ENCODE results near the gene PTPN22.

PTPN22 gene

GRCh38 chr1:113834716-113835115 is 36.8 kb downstream of the PTPN22 start:
- H3K27ac ChIP-seq (ENCODE audit: low read length), result no peak overlapping the region
- H3K9me3 ChIP-seq (ENCODE audit: insufficient read depth, low read length, severe bottlenecking), result no peaks in the 10 kb centered on the region
- no peak overlapping the region for H3K4me3 ChIP-seq (ENCODE audit: low read depth in 1 of 2, low read length in 2 of 2)
- no peaks in the 10 kb centered on the region for H3K27me3 ChIP-seq (ENCODE audit: insufficient read depth, low read length, poor library complexity)
- DNase-seq, result no peak
- TF ChIP-seq EZH2 (IDR thresholded peaks at IDR 0.05; ENCODE audit: borderline replicate concordance, low read depth, low read length, severe bottlenecking) (no peak), CTCF (IDR thresholded peaks at IDR 0.05; ENCODE audit: borderline replicate concordance, extremely low read depth, low read length, poor library complexity, severe bottlenecking) (no peak)
- peaks cover 21% of the 10 kb centered on the region for H3K36me3 ChIP-seq (ENCODE audit: insufficient read depth, low read length)
- no peak overlapping the region for H3K9ac ChIP-seq (ENCODE audit: low read depth, low read length)
- no peaks in the 10 kb centered on the region for H4K20me1 ChIP-seq (ENCODE audit: insufficient read depth, low read length)
- H2AFZ ChIP-seq (ENCODE audit: low read depth, low read length), result no peak overlapping the region
- ATAC-seq (ENCODE audit: insufficient read depth, low read depth), result no peak
- H3K79me2 ChIP-seq (ENCODE audit: insufficient read depth, low read length), result no peaks in the 10 kb centered on the region
- no peak overlapping the region for H3K4me2 ChIP-seq (ENCODE audit: insufficient read depth, low read length)
- no peaks in the 10 kb centered on the region; the same call in 1 of the 2 replicates for H3K4me1 ChIP-seq (ENCODE audit: insufficient read depth, low read length)

GRCh38 chr1:113830039-113830438 is 41.5 kb downstream of the PTPN22 start:
- H3K36me3 ChIP-seq (ENCODE audit: insufficient read depth, low read length), result peaks cover 21% of the 10 kb centered on the region
- TF ChIP-seq EZH2 (IDR thresholded peaks at IDR 0.05; ENCODE audit: borderline replicate concordance, low read depth, low read length, severe bottlenecking) (no peak), CTCF (IDR thresholded peaks at IDR 0.05; ENCODE audit: borderline replicate concordance, extremely low read depth, low read length, poor library complexity, severe bottlenecking) (no peak)
- DNase-seq, result no peak
- H3K79me2 ChIP-seq (ENCODE audit: insufficient read depth, low read length), result no peaks in the 10 kb centered on the region
- H4K20me1 ChIP-seq (ENCODE audit: insufficient read depth, low read length), result no peaks in the 10 kb centered on the region
- H3K27ac ChIP-seq (ENCODE audit: low read length), result no peak overlapping the region
- H3K4me2 ChIP-seq (ENCODE audit: insufficient read depth, low read length), result no peak overlapping the region
- H3K4me3 ChIP-seq (ENCODE audit: low read depth in 1 of 2, low read length in 2 of 2), result no peak overlapping the region
- no peaks in the 10 kb centered on the region for H3K9me3 ChIP-seq (ENCODE audit: insufficient read depth, low read length, severe bottlenecking)
- no peak for ATAC-seq (ENCODE audit: insufficient read depth, low read depth)
- H2AFZ ChIP-seq (ENCODE audit: low read depth, low read length), result no peak overlapping the region
- no peaks in the 10 kb centered on the region for H3K4me1 ChIP-seq (ENCODE audit: insufficient read depth, low read length)
- H3K9ac ChIP-seq (ENCODE audit: low read depth, low read length), result no peak overlapping the region
- no peaks in the 10 kb centered on the region for H3K27me3 ChIP-seq (ENCODE audit: insufficient read depth, low read length, poor library complexity)

- Histone ChIP-seq H3K4me2 (ENCODE audit: insufficient read depth, low read length) (no peak overlapping the region), H3K4me1 (ENCODE audit: insufficient read depth, low read length) (no peaks in the 10 kb centered on the region), H3K9me3 (ENCODE audit: insufficient read depth, low read length, severe bottlenecking) (no peaks in the 10 kb centered on the region), H3K27me3 (ENCODE audit: insufficient read depth, low read length, poor library complexity) (no peaks in the 10 kb centered on the region), H3K9ac (ENCODE audit: low read depth, low read length) (no peak overlapping the region), H3K4me3 (ENCODE audit: low read depth in 1 of 2, low read length in 2 of 2) (no peak overlapping the region), H3K36me3 (ENCODE audit: insufficient read depth, low read length) (peaks cover 41% of the 10 kb centered on the region; the same call in 1 of the 2 replicates), H3K79me2 (ENCODE audit: insufficient read depth, low read length) (no peaks in the 10 kb centered on the region), H4K20me1 (ENCODE audit: insufficient read depth, low read length) (no peaks in the 10 kb centered on the region), H3K27ac (ENCODE audit: low read length) (no peak overlapping the region), H2AFZ (ENCODE audit: low read depth, low read length) (no peak overlapping the region)
- DNase-seq (no peak), ATAC-seq (ENCODE audit: insufficient read depth, low read depth) (no peak)
- TF ChIP-seq EZH2 (IDR thresholded peaks at IDR 0.05; ENCODE audit: borderline replicate concordance, low read depth, low read length, severe bottlenecking) (no peak), CTCF (IDR thresholded peaks at IDR 0.05; ENCODE audit: borderline replicate concordance, extremely low read depth, low read length, poor library complexity, severe bottlenecking) (no peak)
These were observed 49.6 kb downstream of the PTPN22 start for GRCh38 chr1:113821916-113822315.

GRCh38 chr1:113818578-113818977 is 52.9 kb downstream of the PTPN22 start:
- Histone ChIP-seq H3K9me3 (ENCODE audit: insufficient read depth, low read length, severe bottlenecking) (no peaks in the 10 kb centered on the region), H3K27me3 (ENCODE audit: insufficient read depth, low read length, poor library complexity) (no peaks in the 10 kb centered on the region), H2AFZ (ENCODE audit: low read depth, low read length) (no peak overlapping the region), H3K36me3 (ENCODE audit: insufficient read depth, low read length) (peaks cover 33% of the 10 kb centered on the region; the same call in 1 of the 2 replicates), H3K9ac (ENCODE audit: low read depth, low read length) (no peak overlapping the region), H3K79me2 (ENCODE audit: insufficient read depth, low read length) (no peaks in the 10 kb centered on the region), H3K4me1 (ENCODE audit: insufficient read depth, low read length) (peaks cover under 1% of the 10 kb centered on the region; the same call in 1 of the 2 replicates), H4K20me1 (ENCODE audit: insufficient read depth, low read length) (no peaks in the 10 kb centered on the region), H3K4me3 (ENCODE audit: low read depth in 1 of 2, low read length in 2 of 2) (no peak overlapping the region), H3K4me2 (ENCODE audit: insufficient read depth, low read length) (no peak overlapping the region), H3K27ac (ENCODE audit: low read length) (no peak overlapping the region)
- no peak for ATAC-seq (ENCODE audit: insufficient read depth, low read depth)
- TF ChIP-seq CTCF (IDR thresholded peaks at IDR 0.05; ENCODE audit: borderline replicate concordance, extremely low read depth, low read length, poor library complexity, severe bottlenecking) (no peak), EZH2 (IDR thresholded peaks at IDR 0.05; ENCODE audit: borderline replicate concordance, low read depth, low read length, severe bottlenecking) (no peak)
- DNase-seq, result no peak

All from DND-41 (cell line).